Non-pigmented ciliary epithelial cell (primary cell): ENCODE measurements around the gene LHFPL2.

ENCODE experiments used
- DNase-seq: peaks from one replicate; pipeline ENCODE4 v3.0.0-alpha.2; 2010; ENCODE audit warnings: low read depth

Gene LHFPL2

GRCh38 chr5:78594610-78595457, 53.7 kb downstream of the LHFPL2 start:
- peak; percentile 99 for DNase-seq

- no peak for DNase-seq
These were observed 54.6 kb downstream of the LHFPL2 start for GRCh38 chr5:78594021-78594420.

DNA sequence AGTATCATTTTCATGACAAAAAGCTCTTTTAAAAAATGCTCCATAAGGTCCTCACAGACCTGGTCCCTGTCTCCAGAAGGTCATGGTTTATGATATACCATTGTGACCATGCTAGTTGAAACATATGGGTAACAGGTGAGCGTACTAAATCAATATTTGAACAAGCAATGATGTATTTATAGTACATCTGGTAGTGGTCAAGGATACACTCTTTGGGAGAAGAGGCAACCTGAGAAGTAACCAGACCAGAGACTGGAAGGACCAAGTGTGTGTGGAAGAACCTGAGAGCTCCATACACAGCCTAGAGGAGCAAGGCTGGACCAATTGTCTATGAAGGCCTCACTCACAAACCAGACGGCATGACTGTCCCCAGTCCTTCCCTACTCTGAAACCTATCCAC, 55.1 kb downstream of the LHFPL2 start:
- no peak for DNase-seq

- DNase-seq: no peak
These were observed 55.7 kb downstream of the LHFPL2 start for GRCh38 chr5:78592735-78593386.

GRCh38 chr5:78591972-78592700, 56.4 kb downstream of the LHFPL2 start:
- no peak for DNase-seq

- DNase-seq: no peak
These were observed 57.4 kb downstream of the LHFPL2 start for GRCh38 chr5:78591138-78591612.

DNA sequence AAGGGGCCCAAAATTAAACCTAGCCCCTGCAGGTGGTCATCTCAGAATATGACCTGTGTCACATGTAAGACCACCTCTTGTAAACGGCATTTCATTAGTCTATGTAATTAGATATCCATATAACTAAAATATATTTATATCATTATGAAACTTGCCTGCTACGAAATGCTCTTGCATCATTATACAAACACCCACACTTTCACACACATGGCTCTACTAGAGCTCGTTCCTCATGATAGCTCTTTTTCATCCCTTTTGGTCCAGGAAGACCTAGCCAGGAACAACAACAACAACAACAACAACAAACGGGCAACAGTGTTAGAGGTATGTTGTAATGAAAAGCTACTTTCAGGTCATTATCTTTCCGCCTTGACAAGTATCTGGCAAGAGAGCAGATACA, 58.6 kb downstream of the LHFPL2 start:
- no peak for DNase-seq

- DNase-seq: no peak
These were observed 60.1 kb downstream of the LHFPL2 start for GRCh38 chr5:78588507-78588906.

DNA sequence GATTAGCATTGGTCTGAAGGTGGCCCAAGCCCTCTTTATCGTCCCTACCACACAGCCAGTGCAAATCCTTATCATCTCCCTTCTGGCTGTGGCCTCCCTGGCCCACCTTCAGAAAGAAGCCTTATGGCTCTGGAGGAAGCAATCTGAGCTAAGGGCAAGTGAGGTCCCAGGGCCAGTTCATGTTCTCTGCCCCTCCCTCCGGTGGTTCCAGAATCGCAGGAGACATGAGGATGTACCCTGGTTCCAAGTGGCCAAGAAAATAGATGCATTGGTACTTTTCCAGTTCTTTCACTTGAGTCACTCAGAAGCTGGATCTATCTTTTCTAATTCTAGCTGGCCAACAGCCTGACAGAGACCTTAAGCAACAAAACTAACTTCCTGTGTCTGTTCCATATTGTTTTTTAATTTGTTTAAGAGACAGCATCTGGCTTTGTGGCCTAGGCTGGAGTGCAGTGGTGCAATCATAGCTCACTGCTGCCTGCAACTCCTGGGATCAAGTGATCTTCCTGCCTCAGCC, 60.7 kb downstream of the LHFPL2 start:
- no peak for DNase-seq

DNA sequence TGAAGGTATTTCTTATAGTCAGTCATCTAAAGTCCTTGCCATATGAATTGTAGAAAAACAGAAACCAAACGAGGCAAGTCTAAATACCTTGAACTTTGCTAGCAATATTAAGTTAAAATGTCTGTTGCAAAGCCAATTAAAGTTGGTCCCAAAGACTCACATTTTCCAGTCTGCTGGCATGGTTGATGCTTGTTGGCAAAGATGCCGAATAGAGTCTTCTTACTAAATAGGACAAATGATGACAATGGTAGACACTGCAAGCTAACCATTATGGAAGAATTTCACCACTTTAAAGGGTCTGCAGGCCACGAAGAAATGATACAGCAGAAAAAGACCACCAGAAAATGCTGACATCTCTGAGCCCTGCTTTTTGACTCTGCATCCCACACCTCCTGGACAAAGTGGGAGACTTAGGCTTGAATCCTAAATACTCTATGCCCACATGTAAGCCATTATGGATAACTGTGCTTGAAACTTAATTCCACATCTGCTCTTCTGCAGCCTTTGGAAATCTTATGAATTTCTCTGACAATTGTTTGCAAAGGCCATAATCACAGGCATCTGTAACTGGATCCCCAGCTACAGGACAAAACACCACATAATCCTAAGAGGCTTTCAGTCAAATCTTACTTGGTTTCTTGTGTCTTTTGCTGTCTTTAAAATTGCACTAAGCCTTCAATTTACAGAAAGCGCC, 61.3 kb downstream of the LHFPL2 start:
- DNase-seq: no peak

- DNase-seq: peak; percentile 99
These were observed 62.3 kb downstream of the LHFPL2 start for GRCh38 chr5:78586251-78586650.

DNA sequence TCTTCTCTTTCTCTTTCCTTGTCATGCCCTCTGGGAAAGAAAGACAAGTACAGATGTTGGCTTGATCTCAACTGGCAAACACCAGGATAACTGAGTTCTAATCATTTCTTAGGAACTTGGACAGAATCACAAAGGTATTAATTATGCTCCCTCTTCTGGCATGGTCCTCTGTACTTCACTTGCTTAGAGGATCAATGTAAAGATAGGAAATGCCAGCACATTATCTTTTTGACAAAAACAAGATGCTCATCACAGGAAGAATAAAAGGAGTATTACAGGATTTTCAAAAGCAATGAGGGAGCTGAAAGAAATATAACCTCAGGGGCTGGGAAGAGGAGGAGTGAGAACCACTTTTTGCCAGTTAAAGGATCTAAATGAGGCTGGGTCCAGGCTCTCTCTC, 70.6 kb downstream of the LHFPL2 start:
- DNase-seq: no peak

GRCh38 chr5:78577071-78577807, 71.3 kb downstream of the LHFPL2 start:
- DNase-seq: no peak

- no peak for DNase-seq
These were observed 72.2 kb downstream of the LHFPL2 start for GRCh38 chr5:78576376-78576775.

DNA sequence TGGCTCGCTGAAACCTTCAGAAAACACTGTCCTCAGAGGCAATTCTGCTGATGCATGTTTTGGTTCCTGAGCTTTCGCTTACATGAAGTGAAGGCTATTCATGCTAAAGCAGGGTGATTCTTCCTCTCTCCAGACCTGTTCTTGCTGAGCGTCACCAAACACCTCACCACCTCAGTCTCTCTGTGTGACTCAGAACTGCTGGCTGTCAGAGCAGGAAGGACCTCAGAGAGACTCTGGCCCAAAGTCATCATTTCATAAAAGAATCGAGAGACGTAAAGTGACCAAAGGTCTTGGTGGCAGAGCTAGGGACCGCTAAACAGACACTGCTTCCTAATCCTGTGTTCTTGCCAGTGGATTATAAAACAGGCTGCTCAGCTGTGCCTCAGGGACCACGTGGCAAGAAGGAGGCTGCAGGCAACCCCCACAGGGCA, 73.8 kb downstream of the LHFPL2 start:
- DNase-seq: no peak

DNA sequence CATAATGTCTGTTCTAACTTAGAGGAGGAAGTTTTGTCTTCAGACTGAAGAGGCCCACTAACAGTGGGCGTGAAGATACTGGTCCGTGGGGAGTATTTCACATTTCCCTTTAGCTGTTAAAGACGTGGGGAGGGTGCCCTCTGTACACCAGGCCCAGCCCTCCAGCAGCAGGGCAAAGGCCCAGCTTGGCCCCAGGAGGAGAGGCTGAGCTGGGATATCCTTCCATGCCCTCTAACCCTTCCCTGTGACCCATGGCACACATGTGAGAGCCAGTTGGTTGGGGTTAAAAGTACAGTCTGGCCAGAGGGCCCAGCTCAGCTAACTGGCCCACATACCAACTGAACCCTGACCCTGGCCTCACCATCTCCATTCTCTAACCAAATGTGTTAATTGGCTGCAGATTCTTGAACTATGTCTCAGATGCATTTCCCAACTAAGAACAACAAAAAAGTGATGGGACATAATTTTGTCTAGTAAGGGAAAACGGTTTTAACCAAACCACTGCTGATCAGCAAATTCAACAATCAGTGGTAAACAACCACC, 74.4 kb downstream of the LHFPL2 start:
- no peak for DNase-seq

DNA sequence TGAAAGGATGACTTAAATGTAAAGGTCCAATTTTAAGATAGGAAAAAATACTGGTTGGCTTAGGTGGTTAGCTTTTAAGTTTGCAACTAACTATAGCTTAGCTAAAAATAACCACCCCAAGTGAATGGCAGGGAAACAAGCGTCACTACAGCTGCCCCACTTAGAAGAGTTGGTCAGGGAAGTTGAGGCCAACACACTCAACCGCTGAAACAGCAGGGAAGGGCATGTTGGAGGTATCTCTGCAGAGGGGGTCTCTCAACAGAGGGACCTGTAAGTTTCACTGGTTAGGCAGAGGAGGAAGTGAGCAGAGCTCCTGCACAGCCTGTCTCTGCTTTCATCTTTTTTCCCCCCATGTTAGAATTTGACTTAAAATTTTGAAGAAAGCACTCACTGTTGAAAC, 75.3 kb downstream of the LHFPL2 start:
- no peak for DNase-seq

GRCh38 chr5:78570646-78571045, 77.9 kb downstream of the LHFPL2 start:
- no peak for DNase-seq

DNA sequence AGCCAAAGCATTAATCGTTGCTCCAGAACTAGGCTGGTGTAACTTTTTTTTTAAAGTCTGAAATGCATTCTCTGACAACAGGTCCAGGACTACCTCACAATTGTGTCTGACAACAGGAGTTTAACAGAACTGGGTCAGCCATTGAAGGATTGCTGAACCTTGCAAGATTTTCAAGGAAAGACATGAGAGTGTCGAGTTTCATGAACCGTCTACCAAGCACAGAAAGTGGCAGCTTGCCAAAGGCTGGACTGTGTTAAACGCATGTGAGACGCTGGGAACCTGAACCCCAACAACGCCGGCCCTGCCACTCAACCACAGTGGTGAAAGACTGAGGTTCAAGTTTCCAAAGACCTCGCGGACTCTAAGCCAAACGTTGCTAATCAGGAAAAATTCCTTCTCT, 79.1 kb downstream of the LHFPL2 start:
- peak; percentile 72 for DNase-seq

DNA sequence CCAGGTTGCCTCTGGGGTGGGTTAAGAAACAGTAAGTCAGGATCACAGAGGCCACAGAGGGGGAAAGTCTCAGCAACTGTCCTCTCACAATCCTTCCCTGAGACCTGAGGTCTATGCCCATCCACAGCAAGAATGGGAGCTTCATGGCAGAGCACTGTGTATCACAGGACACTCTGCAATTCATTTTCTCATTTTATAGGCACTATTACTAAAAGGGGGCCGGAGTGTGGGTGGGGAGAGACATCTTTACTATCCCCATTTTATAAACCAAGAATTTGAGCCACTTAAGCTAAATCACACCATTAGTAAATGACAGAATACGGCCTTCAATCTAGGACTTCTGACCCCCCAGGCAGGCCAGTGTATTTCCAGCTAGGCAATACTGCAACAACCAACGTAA, 79.9 kb downstream of the LHFPL2 start:
- no peak for DNase-seq

- DNase-seq: no peak
These were observed 80.4 kb downstream of the LHFPL2 start for GRCh38 chr5:78568212-78568611.
